Activated T-helper 1 cell treated with Interleukin-2 at 50 U/mL for 16 hours (primary cell): ENCODE results near the gene MLXIPL.
"Not testable (repeated sequence)": the region's sequence is repeated elsewhere in the genome, so short reads cannot be mapped to it uniquely, and the experiment has no call there.

Source experiments
- DNase-seq: peaks from one replicate; pipeline ENCODE4 v3.0.0-alpha.2; 2020; ENCODE audit warnings: low read depth

MLXIPL gene, protein sequence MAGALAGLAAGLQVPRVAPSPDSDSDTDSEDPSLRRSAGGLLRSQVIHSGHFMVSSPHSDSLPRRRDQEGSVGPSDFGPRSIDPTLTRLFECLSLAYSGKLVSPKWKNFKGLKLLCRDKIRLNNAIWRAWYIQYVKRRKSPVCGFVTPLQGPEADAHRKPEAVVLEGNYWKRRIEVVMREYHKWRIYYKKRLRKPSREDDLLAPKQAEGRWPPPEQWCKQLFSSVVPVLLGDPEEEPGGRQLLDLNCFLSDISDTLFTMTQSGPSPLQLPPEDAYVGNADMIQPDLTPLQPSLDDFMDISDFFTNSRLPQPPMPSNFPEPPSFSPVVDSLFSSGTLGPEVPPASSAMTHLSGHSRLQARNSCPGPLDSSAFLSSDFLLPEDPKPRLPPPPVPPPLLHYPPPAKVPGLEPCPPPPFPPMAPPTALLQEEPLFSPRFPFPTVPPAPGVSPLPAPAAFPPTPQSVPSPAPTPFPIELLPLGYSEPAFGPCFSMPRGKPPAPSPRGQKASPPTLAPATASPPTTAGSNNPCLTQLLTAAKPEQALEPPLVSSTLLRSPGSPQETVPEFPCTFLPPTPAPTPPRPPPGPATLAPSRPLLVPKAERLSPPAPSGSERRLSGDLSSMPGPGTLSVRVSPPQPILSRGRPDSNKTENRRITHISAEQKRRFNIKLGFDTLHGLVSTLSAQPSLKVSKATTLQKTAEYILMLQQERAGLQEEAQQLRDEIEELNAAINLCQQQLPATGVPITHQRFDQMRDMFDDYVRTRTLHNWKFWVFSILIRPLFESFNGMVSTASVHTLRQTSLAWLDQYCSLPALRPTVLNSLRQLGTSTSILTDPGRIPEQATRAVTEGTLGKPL

DNA sequence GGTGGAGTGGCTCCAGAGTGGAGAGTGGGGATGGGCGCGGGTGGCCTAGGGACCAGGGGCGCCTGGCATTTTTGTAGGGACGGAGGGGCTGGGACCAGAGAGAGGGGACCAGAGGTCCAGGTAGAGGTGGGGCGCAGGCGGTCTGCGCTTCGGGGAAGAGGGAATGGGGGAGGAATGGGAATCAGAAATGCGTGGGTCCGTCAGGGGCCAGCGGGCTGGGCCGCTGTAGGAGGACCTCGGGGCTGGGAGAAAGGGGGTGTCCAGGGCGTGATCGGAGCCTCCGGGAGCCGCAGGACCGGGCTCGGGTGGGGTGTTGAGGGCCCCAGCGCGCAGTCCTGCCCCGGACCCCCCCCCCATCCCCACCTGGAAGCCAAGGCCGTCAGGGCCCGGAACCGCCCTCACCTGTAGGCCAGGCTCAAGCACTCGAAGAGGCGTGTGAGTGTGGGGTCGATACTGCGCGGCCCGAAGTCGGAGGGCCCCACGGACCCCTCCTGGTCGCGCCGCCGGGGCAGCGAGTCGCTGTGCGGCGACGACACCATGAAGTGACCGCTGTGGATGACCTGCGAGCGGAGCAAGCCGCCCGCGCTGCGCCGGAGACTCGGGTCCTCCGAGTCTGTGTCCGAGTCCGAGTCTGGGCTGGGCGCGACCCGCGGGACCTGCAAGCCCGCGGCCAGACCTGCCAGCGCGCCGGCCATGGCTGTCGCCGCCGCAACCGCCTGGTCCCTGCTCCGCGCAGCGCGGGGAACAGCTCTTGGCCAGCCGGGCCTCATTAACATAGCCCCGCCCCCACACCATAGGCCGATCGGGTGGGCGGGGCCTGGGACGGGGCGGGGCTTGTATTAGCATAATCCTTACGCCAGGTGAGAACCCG, at the start of gene MLXIPL:
Gene MLXIPL, minus strand, starts transcription at position 725 of the 871 bp plus-strand sequence. Its CDS starts 30 bp downstream, at position 695.
- peak; percentile 20 for DNase-seq

DNA sequence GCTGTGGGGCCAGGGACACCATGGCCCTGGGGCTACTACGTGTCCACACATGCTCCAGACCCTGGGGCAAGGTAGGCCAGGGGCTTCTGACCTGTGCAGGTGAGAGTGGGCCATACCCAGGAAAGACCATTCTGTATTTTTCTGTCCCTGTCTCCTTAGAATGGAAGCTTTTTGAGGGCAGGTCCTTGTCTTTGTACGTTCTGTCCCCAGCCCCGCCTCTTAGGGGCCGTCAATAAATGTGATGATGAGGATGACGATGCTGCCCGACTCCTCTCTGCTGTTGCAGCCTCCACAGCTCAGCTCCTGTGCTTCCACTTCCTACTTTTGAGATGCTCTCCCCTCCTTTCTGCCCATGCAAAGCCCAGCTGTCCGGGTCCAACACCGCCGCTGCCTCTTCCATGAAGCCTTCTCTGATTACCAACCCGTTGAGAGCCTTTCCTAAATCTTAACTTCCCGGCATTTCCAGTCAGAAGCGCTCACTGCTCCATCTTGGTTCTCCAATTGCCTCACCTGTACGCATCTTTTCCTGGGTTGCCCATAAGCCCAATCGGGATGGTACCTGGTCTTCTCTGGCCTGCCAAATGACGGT, 47.6 kb upstream of the MLXIPL start:
- no peak for DNase-seq

DNA sequence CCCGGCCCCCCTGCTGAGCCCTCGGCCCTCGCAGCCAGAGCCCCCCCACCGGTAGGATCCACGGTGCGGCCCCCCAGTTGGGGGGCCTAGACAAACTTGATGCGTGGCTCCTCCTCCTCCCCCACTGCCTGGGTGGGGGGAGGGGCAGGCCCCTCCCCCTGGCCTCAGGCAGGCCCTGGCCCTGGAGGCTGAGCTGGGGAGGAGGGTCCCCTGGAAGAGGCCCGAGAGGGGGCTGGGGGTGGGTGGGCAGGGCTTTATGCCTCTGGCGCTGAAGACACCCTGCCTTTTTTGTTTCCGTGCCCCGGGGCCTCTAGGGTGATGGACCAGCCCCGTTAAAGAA, 47.0 kb upstream of the MLXIPL start:
- no peak for DNase-seq

DNA sequence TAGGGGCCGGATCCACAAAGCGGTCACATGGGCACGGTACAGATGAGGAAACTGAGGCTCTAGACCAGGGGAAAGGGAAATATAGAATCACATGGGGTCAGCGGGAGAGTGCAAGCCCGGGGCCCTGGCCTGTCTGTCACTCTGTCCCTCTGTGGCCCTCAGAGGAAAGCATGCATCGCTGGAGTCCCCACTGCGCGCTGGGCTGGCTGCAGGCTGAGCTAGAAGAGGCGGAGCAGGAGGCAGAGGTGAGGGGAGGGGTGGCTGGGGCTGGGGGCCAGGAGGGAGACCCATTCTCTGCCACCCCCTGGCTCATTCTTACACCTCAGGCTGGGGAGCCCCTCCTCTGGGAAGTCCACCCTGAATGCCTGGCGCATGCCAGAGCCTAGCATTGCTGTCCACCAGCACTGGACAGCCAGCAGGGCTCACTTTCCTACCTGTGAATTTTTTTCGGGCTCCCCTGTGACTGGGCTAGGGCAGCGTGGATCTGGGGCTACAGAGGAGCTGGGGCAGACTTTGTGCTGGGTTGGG, 45.6 kb upstream of the MLXIPL start:
- DNase-seq, result no peak

DNA sequence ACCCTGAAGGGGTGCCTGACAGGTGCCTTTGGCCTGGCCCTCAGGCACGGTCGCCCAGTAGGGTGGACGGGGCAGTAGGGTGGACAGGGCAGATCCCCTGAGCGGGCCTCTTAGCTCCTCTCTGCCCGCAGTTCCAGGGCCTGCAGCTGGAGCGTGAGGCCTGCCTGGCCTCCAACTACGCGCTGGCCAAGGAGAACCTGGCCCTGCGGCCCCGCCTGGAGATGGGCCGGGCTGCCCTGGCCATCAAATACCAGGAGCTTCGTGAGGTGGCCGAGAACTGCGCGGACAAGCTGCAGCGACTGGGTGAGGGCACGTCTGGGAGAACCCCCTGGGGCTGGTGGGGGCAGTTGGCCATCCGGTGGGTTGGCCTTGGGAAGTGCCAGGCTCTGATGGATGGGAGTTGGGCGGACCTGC, 45.0 kb upstream of the MLXIPL start:
- DNase-seq, result no peak

DNA sequence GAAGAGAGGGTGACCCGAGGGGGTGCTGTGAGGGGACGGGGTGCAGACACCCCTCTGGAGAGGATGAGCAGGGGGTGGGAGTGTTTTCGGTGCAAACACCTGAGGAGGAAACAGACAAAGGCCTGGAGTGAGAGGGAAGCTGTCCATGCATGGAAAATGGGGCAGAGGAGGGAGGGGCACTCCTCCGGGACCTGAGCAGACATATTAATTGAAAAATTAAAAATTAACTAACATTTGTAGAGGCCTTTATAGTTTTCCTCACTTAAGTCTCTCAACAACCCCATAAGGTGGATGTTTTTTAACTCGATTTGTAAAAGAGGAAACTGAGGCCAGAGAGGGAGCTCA, 44.5 kb upstream of the MLXIPL start:
- DNase-seq, result no peak

DNA sequence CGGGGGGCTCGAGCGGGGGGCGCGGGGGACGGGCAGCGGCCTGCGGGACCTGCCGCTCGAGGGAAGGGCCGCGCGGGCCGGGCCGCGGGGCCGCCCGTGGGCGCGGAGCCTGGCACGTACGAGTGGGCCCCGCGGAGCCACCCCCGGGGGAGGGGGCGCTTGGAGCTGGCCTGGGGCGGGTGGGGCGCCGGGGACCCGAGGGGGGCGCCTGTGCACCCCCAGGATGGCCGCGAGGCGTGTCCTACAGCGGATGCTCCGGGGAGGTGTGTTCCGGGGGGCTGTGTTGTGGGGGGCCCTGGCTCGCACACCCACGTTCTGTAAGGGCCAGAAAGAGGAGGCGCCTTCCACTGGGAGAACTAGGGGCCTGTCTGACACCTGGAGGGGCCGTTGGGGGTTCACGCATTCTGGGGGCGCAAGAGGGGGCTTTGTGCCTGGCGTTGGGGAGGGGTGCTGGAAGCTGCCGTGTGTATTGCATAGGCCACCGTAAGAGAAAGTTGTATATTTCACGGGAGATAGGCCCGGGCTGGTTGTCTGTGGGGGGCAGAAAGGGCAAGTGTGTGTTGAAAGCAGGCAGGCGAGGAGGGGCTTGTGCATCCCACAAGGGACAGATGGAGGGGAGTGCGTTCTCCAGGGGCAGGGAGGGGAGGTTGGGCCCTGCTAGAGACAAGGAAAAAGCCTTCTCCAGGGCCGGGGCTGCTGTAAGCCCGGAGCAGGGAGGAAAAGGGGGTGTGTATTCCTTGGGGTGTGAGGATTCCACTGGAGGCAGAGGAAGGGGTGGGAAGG, 44.0 kb upstream of the MLXIPL start:
- DNase-seq, result no peak

DNA sequence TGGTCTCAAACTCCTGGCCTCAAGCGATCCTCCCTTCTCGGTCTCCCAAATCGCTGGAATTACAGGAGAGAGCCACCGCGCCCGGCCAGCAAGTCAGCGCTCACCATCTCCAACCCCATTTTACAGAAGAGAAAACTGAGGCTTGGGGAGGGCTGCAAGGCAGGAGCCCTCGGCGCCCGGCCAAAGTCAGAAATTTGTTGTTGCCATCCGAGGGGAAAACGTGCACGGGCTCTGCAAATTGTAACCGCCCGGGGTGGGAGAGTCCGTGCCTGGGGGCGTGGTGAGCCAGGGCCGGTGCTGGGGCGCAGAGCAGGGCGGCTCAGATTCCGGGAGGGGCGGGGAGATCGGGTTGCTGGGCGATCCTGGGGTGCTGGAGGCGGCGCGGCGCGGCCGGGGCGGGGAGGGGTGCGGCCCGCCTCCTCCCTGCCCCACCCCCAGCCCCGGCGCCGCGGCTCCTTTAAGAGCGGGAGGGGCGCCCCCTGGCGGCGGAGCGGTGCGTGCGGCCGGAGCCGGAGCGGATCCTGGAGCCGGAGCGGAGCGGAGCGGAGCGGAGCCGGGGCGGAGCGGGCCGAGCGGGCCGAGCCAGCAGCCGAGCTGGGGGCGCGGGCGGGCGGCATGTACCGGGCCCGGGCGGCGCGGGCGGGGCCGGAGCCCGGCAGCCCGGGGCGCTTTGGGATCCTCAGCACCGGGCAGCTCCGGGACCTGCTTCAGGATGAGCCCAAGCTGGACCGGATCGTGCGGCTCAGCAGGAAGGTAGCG, 43.2 kb upstream of the MLXIPL start, which contains the start of gene VPS37D:
Gene VPS37D, plus strand, starts transcription at position 488 of the 759 bp plus-strand sequence. Its CDS starts 128 bp downstream, at position 616.
- DNase-seq, result peak; percentile 92

DNA sequence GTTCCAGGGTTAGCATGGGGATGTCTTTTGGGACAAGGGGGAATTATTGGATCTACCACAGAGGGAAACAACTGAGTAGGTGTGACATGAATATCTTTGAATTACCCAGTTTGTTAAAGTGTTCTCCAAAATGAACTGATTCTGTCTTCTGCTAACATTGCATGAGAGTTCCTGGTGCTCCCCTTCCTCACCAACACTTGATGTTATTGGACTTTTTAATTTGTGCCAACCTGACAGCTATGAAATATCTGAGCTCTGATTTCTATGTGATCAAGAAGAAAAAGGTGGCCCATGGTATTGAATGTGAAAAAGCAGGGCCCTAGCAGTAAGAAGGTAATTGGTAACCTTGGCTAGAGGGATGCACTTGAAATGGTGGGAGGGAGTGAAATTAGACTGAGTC, 38.7 kb upstream of the MLXIPL start:
- no peak for DNase-seq

DNA sequence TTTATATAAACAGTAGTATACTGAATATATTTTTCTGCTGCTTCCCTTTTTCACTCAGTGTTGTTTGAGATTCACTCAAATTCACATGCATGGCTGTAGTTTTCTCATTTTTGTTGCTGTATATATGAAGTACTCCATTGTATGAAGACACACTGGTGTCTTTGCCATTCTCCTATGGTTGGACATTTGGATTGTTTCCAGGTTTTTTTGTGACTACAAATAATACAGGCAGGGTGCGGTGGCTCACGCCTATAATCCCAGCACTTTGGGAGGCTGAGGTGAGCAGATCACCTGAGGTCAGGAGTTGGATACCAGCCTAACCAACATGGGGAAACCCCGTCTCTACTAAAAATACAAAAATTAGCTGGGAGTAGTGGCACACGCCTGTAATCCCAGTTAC, 36.3 kb upstream of the MLXIPL start:
- not testable (repeated sequence) for DNase-seq

DNA sequence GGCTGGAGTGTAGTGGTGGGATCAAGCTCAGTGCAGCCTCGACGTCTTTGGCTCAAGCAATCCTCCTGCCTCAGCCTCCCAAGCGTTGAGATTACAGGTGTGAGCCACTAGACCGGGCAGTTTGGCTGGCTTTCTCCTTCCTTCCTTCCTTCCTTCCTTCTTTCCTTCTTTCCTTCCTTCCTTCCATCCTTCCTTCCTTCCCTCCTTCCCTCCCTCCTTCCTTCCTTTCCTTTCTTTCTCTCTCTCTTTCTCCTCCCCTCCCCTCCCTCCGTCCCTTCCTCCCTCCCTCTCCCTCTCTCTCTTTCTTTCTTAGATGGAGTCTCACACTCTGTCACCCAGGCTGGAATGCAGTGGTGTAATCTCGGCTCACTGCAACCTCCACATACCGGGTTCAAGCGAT, 35.7 kb upstream of the MLXIPL start:
- DNase-seq, result no peak

DNA sequence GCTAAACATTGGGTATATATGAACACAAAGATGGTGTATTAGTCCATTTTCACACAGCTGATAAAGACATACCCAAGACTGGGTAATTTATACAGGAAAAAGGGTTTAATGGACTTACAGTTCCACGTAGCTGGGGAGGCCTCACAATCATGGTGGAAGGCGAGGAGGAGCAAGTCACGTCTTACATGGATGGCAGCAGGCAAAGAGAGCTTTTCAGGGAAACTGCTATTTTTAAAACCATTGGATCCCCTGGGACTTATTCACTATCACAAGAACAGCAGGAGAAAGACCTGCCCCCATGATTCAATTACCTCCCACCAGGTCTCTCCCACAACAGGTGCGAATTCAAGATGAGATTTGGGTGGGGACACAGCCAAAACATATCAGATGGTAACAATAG, 31.0 kb upstream of the MLXIPL start:
- DNase-seq, result not testable (repeated sequence)

DNA sequence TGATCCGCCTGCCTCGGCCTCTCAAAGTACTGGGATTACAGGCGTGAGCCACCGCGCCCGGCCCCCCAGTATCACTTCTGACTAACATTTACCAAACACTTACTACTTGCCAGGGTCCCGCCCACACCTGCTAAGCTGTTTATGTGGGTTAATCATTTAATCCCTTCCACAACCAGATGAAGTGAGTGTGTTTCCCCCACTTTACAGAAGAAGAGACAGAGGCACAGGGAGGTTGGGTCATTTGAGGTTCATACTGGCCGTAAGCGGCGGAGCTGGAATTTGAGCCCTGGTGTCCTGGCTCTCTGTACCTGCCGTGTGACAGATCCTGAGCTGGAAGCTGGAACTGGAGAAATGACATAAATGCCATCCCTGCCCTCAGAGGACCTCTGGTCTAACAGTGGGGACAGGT, 28.2 kb upstream of the MLXIPL start:
- no peak for DNase-seq

DNA sequence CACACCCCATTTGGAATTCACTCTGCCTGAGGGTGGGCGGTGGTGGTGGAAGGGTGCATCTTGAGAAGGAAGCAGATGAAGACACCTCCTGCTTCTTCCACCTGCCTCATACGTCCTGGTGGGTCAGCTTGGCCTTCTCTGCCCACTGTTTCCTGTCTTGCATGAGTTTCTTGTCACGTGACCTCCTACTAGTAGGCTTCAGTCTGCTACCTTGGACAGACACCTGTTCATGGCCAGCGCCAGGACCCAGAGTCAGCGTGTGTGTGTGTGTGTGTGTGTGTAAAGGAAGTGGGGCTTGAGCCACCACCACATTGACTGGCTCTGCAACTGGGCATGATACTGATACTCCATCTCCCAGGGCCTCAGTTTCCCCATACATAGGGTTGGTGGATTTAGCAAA, 26.2 kb upstream of the MLXIPL start:
- DNase-seq, result no peak

DNA sequence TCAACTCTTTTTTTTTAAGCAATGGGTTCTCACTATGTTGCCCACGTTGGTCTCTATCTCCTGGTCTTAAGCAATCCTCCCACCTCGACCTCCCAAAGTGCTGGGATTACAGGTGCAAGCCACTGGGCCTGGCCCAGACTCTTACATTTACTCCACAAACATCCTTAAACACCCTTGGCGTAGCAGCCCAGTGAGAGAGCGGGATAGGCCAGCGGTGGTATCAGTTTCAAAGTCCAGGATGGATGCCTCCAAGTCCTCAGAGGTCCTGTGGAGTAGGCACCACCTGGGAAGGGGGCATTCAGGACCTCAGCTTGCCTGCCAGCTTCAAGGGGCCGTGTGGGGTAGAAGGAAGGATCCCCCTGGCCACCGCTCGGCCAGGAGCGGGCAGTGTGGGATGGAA, 25.3 kb upstream of the MLXIPL start:
- DNase-seq, result no peak

DNA sequence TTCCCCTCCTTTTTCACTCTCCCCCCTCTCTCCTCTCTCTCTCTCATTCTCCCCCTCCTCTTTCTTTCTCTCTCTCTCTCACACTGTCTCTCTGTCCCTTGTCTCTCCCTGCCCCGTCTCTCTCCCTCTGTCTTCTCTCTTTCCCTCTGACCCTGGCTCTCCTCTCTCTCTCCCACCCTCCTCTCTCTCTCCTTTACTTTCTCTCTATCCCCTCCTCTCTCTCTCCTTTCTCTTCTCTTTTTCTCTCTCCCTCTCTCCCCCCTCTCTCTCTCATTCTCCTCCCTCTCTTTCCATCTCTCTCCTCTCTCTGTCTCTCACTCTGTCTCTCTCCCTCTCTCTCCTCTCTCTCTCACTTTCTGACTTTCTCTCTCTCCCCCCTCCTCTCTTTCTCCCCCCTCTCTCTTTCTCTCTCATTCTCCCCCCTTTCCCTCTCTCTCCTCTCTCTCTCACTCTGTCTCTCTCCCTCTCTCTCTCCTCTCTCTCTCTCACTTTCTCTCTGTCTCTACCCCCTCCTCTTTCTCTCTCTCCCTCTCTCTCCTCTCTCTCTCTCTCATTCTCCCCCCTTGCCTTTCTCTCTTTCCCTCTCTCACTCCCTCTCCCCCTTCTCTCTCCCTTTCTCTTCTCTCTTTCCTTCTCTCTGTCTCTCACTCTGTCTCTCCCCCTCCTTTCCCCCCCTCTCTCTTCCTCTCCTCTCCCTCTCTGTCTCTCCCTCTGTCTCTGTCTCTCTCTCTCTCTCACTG, 24.4 kb upstream of the MLXIPL start:
- no peak for DNase-seq

DNA sequence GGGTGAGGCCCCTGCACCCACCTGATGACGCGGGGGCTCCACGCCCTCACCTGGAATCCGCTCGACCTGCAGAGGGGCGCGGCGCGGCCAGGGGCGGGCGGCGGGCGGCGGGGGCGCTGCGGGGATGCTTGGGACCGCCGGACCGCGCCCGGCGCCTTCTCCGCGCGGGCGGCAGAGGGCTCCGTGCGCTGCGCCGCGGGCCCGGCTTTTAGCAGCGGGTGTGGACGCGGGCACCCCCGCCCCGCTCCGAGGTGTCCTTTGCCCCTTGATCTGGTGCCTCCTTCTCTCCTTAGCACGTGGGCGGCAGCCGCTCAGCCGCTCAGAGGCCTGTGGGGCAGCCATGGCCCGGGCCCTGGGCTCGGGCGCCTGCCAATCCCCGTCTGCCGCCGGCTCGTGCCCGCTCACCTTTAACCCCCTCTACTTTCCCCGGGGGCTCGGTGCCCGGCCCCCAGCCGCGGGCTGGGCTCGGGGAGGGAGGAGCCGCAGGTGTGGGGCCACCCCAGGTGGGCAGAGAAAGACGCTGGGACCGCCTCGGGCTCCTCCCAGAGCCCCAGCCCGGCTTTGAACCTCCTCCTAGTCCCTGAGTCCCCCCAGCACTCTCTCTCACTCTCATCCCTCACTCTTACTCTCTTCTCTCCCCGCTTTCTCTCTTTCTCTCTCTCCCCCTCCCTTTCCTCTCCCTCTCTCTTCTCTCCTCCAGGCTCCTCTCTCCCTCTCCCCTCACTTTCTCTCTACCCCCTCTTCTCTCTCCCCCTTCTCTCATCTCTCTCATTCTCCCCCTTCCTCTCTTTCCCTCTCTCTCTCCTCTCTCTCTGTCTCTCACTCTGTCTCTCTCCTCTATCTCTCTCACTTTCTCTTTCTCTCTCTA, 23.6 kb upstream of the MLXIPL start:
- DNase-seq, result no peak
